H9 (cell line): Measurements from ENCODE around the gene MRPL21. TPM values are rescaled to one million over a fixed set of nuclear protein-coding genes. Genes with fewer than 3 reads are reported as not detected.

ENCODE experiments used
- DNase-seq: peaks from one replicate; pipeline ENCODE4 v3.0.0-alpha.2; 2017
- H2AFZ ChIP-seq: one replicate; pipeline ENCODE4 v1.6.1; 2013; ENCODE audit warnings: mild to moderate bottlenecking, low read length, control low read depth, moderate library complexity
- H2AK5ac ChIP-seq: 2 replicates; pipeline ENCODE4 v1.6.1; 2013; ENCODE audit warnings: low read length, control low read depth, mixed read lengths; ENCODE audit not compliant: insufficient read length
- H2BK120ac ChIP-seq: one replicate; pipeline ENCODE4 v1.6.1; 2013; ENCODE audit warnings: low read depth, mild to moderate bottlenecking, low read length, control low read depth, inconsistent platforms; ENCODE audit not compliant: poor library complexity, severe bottlenecking
- H2BK12ac ChIP-seq: 2 replicates; pipeline ENCODE4 v1.6.1; 2013; ENCODE audit warnings: low read length, control low read depth, mixed read lengths, low read depth; ENCODE audit not compliant: insufficient read length
- H2BK15ac ChIP-seq: 2 replicates; pipeline ENCODE4 v1.6.1; 2013; ENCODE audit warnings: low read depth, low read length, control low read depth
- H2BK20ac ChIP-seq: one replicate; pipeline ENCODE4 v1.6.1; 2013; ENCODE audit warnings: low read depth, mild to moderate bottlenecking, low read length, control low read depth, inconsistent platforms; ENCODE audit not compliant: poor library complexity, severe bottlenecking
- H2BK5ac ChIP-seq: 2 replicates; pipeline ENCODE4 v1.6.1; 2013; ENCODE audit warnings: low read length, control low read depth, mixed read lengths; ENCODE audit not compliant: insufficient read length
- H3K14ac ChIP-seq: 2 replicates; pipeline ENCODE4 v1.6.1; 2013; ENCODE audit warnings: low read length, control low read depth; ENCODE audit not compliant: insufficient read depth
- H3K18ac ChIP-seq: 2 replicates; pipeline ENCODE4 v1.6.1; 2013; ENCODE audit warnings: low read depth, mild to moderate bottlenecking, mixed read lengths, low read length, control low read depth; ENCODE audit not compliant: insufficient read length
- H3K23ac ChIP-seq: 2 replicates; pipeline ENCODE4 v1.6.1; 2013; ENCODE audit warnings: low read length, control low read depth, mixed read lengths, low read depth; ENCODE audit not compliant: insufficient read length
- H3K23me2 ChIP-seq: 2 replicates; pipeline ENCODE4 v1.6.1; 2013; ENCODE audit warnings: low read depth, mild to moderate bottlenecking, mixed read lengths, low read length, control low read depth; ENCODE audit not compliant: insufficient read length, poor library complexity, severe bottlenecking
- H3K27ac ChIP-seq: 2 replicates; pipeline ENCODE4 v1.5.1; 2013; ENCODE audit warnings: low read length, control low read depth, mixed read lengths, low read depth; ENCODE audit not compliant: insufficient read length
- H3K27me3 ChIP-seq: 2 replicates; pipeline ENCODE4 v1.6.1; 2013; ENCODE audit warnings: low read length, control low read depth, inconsistent platforms; ENCODE audit not compliant: insufficient read depth
- H3K4ac ChIP-seq: 2 replicates; pipeline ENCODE4 v1.6.1; 2013; ENCODE audit warnings: low read depth, mild to moderate bottlenecking, control low read depth, inconsistent platforms, low read length, moderate library complexity
- H3K4me1 ChIP-seq: 2 replicates; pipeline ENCODE4 v1.6.1; 2013; ENCODE audit warnings: low read length, control low read depth, inconsistent platforms; ENCODE audit not compliant: insufficient read depth
- H3K4me2 ChIP-seq: 2 replicates; pipeline ENCODE4 v1.6.1; 2013; ENCODE audit warnings: low read length, control low read depth, mixed read lengths; ENCODE audit not compliant: insufficient read length, insufficient read depth
- H3K56ac ChIP-seq: 2 replicates; pipeline ENCODE4 v1.6.1; 2013; ENCODE audit warnings: low read depth, mild to moderate bottlenecking, mixed read lengths, low read length, control low read depth; ENCODE audit not compliant: insufficient read length
- H3K79me1 ChIP-seq: 2 replicates; pipeline ENCODE4 v1.6.1; 2013; ENCODE audit warnings: low read depth, mild to moderate bottlenecking, moderate library complexity, low read length, control low read depth, inconsistent platforms; ENCODE audit not compliant: insufficient read depth, poor library complexity, severe bottlenecking
- H3K79me2 ChIP-seq: 2 replicates; pipeline ENCODE4 v1.6.1; 2013; ENCODE audit warnings: low read length, control low read depth, inconsistent platforms; ENCODE audit not compliant: insufficient read depth
- H3K9ac ChIP-seq: 2 replicates; pipeline ENCODE4 v1.6.1; 2013; ENCODE audit warnings: low read length, control low read depth, mixed read lengths; ENCODE audit not compliant: insufficient read length; ENCODE audit errors: extremely low read depth
- H3K9me3 ChIP-seq: one replicate; pipeline ENCODE4 v1.6.1; 2013; ENCODE audit warnings: low read depth, low read length, inconsistent platforms; ENCODE audit not compliant: control insufficient read depth
- H3T11ph ChIP-seq: one replicate; pipeline ENCODE4 v1.6.1; 2013; ENCODE audit warnings: mild to moderate bottlenecking, low read length, control low read depth, inconsistent platforms
- H4K20me1 ChIP-seq: one replicate; pipeline ENCODE4 v1.6.1; 2013; ENCODE audit not compliant: control insufficient read depth, insufficient read length, insufficient read depth
- H4K5ac ChIP-seq: 2 replicates; pipeline ENCODE4 v1.6.1; 2013; ENCODE audit warnings: low read depth, mild to moderate bottlenecking, mixed read lengths, low read length, control low read depth; ENCODE audit not compliant: insufficient read length
- H4K8ac ChIP-seq: replicated peaks from 2 replicates; pipeline ENCODE4 v1.6.1; 2013; ENCODE audit warnings: low read length, control low read depth, mixed read lengths, low read depth; ENCODE audit not compliant: insufficient read length
- H4K91ac ChIP-seq: 2 replicates; pipeline ENCODE4 v1.6.1; 2013; ENCODE audit warnings: low read depth, mild to moderate bottlenecking, moderate library complexity, mixed read lengths, low read length, control low read depth; ENCODE audit not compliant: insufficient read length
- H3K27ac Mint-ChIP-seq, 3 experiments: 2 replicates in 2 of 3; 3 replicates in 1 of 3; pipeline ENCODE4 v1.8.0; 2020 to 2021; ENCODE audit warnings: mixed read lengths in 3 of 3, mild to moderate bottlenecking in 1 of 3, moderate library complexity in 1 of 3
- H3K27me3 Mint-ChIP-seq: 2 replicates; pipeline ENCODE4 v1.8.0; 2021; ENCODE audit warnings: low read depth, mild to moderate bottlenecking, moderate library complexity, mixed read lengths
- H3K36me3 Mint-ChIP-seq, 3 experiments: 2 replicates in 2 of 3; 3 replicates in 1 of 3; pipeline ENCODE4 v1.8.0; 2020 to 2021; ENCODE audit warnings: low read depth in 3 of 3, mixed read lengths in 3 of 3; ENCODE audit not compliant: insufficient read depth in 1 of 3
- H3K4me1 Mint-ChIP-seq, 2 experiments: 2 replicates each; pipeline ENCODE4 v1.8.0; 2020; ENCODE audit warnings: mixed read lengths in 2 of 2
- H3K4me3 Mint-ChIP-seq, 2 experiments: 2 replicates in 1 of 2; 3 replicates in 1 of 2; pipeline ENCODE4 v1.8.0; 2020 to 2021; ENCODE audit warnings: mild to moderate bottlenecking in 2 of 2, mixed read lengths in 2 of 2, moderate library complexity in 1 of 2
- H3K9me3 Mint-ChIP-seq, 2 experiments: 2 replicates in 1 of 2; 3 replicates in 1 of 2; pipeline ENCODE4 v1.8.0; 2020; ENCODE audit warnings: mild to moderate bottlenecking in 2 of 2, mixed read lengths in 2 of 2, moderate library complexity in 1 of 2
- WGBS: extraction: QIAGEN DNeasy Blood & Tissue Kit; methylation state at CpG from one replicate; pipeline ENCODE4 v1.1.7; 2013; ENCODE audit warnings: missing lambda C conversion rate, low lambda C conversion rate, mixed read lengths; ENCODE audit not compliant: insufficient read length; ENCODE audit errors: extremely low coverage; 5-methylcytosine and 5-hydroxymethylcytosine counted together
- total RNA-seq: library from RNA; stranded (reverse); gene quantifications from 2 replicates; pipeline ENCODE4 v1.2.1, GENCODE V29; 2021
- TF ChIP-seq, protein P1 (sequence below): fragments of 200-600 bp; sonication (generic); conservative IDR thresholded peaks from 3 replicates; pipeline ENCODE4 v1.8.0; 2021; ENCODE audit warnings: antibody characterized with exemption, mild to moderate bottlenecking

Gene MRPL21
- total RNA-seq, 1 experiment from 2014 or later: 91.5 TPM

DNA sequence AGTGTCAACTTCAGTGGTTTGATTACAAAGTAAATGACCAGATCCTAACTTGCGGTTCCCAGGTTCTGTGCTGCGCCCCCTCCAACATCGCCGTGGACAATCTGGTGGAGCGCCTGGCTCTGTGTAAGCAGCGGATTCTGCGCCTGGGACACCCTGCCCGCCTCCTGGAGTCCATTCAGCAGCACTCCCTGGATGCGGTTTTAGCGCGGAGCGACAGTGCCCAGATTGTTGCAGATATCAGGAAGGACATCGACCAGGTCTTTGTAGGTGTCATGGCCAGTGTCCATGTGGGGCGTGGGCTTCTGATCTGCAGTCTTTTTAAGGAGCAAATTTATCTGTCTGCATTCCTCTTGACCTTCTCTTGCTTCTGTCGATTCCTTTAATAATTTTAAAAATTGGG is 11.1 kb upstream of the MRPL21 start:
- Histone ChIP-seq H2BK5ac (no peak overlapping the region), H3K4me1 (no peaks in the 10 kb centered on the region), H3T11ph (no peak overlapping the region), H3K79me1 (no peaks in the 10 kb centered on the region), H4K5ac (no peak overlapping the region), H3K23ac (no peak overlapping the region), H3K18ac (no peak overlapping the region), H3K9ac (no peak overlapping the region), H3K4me2 (no peak overlapping the region), H3K4ac (no peak overlapping the region), H2AK5ac (no peak overlapping the region), H2BK12ac (no peak overlapping the region), H3K9me3 (no peaks in the 10 kb centered on the region), H3K27ac (no peak overlapping the region), H2BK120ac (no peak overlapping the region), H4K20me1 (no peaks in the 10 kb centered on the region), H3K79me2 (no peaks in the 10 kb centered on the region), H3K56ac (no peak overlapping the region), H2BK20ac (no peak overlapping the region), H3K27me3 (no peaks in the 10 kb centered on the region), H3K14ac (no peak overlapping the region), H4K91ac (no peak overlapping the region), H4K8ac (no peak overlapping the region), H3K23me2 (no peaks in the 10 kb centered on the region), H2BK15ac (no peak overlapping the region), H2AFZ (no peak overlapping the region)
- Mint-ChIP-seq H3K27me3 (no peaks in the 10 kb centered on the region), H3K4me3 (no peak overlapping the region), H3K4me1 (no peaks in the 10 kb centered on the region), H3K36me3 (peaks cover 33 to 79% (median 78%) of the 10 kb centered on the region in 3 experiments; a peak in 6 of 7 replicates), H3K9me3 (no peaks in the 10 kb centered on the region), H3K27ac (no peak overlapping the region)
- no peak for DNase-seq
- TF ChIP-seq, protein P1, sequence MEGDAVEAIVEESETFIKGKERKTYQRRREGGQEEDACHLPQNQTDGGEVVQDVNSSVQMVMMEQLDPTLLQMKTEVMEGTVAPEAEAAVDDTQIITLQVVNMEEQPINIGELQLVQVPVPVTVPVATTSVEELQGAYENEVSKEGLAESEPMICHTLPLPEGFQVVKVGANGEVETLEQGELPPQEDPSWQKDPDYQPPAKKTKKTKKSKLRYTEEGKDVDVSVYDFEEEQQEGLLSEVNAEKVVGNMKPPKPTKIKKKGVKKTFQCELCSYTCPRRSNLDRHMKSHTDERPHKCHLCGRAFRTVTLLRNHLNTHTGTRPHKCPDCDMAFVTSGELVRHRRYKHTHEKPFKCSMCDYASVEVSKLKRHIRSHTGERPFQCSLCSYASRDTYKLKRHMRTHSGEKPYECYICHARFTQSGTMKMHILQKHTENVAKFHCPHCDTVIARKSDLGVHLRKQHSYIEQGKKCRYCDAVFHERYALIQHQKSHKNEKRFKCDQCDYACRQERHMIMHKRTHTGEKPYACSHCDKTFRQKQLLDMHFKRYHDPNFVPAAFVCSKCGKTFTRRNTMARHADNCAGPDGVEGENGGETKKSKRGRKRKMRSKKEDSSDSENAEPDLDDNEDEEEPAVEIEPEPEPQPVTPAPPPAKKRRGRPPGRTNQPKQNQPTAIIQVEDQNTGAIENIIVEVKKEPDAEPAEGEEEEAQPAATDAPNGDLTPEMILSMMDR: no peak
- WGBS: no CpG with 5 or more reads among the region's 15 CpGs
